Ovary (tissue), 9 donors: ENCODE measurements around the gene ACTRT3. TPM values are rescaled to one million over a fixed set of nuclear protein-coding genes. Genes with fewer than 3 reads are reported as not detected.

Experiments
- DNase-seq, 5 donors: peaks; one replicate each; pipeline ENCODE4 v3.0.0-alpha.2; 2019 to 2020
- H3K27ac ChIP-seq, 2 donors: fragments of 200-600 bp; one replicate each; pipeline versions ENCODE4 v1.5.1 to v1.8.0; 2019 to 2022
- H3K27me3 ChIP-seq: fragments of 200-600 bp; one replicate; pipeline ENCODE4 v1.8.0; 2022
- H3K36me3 ChIP-seq: fragments of 200-600 bp; sonication (generic); one replicate; pipeline ENCODE4 v1.5.1; 2019
- H3K4me1 ChIP-seq: one replicate; pipeline ENCODE4 v1.8.1; 2013; ENCODE audit warnings: mild to moderate bottlenecking, moderate library complexity; ENCODE audit not compliant: insufficient read depth
- H3K4me3 ChIP-seq: fragments of 200-600 bp; sonication (generic); one replicate; pipeline ENCODE4 v1.5.1; 2017
- H3K9me3 ChIP-seq, 2 donors: fragments of 200-600 bp in 1 of 2; sonication (generic) in 1 of 2; one replicate each; pipeline versions ENCODE4 v1.5.1 to v1.8.1; 2013 to 2019; ENCODE audit warnings: mild to moderate bottlenecking in 1 of 2, moderate library complexity in 1 of 2
- EP300 ChIP-seq: sonication (generic); formaldehyde crosslinking; IDR thresholded peaks from one replicate; pipeline ENCODE4 v1.6.1; 2017; ENCODE audit warnings: antibody characterized with exemption
- POLR2A ChIP-seq: fragments of 450-650 bp; IDR thresholded peaks from one replicate; pipeline ENCODE4 v1.6.1; 2017; ENCODE audit warnings: antibody characterized with exemption, mild to moderate bottlenecking, moderate library complexity
- WGBS, 3 donors: extraction: QIAGEN DNeasy Blood & Tissue Kit in 1 of 3; methylation state at CpG; one replicate each; pipeline versions ENCODE4 v1.1.5 to v1.1.7; 2013 to 2017; 5-methylcytosine and 5-hydroxymethylcytosine counted together
- intact Hi-C, 4 donors: fragments of 100-400 bp; cut with DNase I; formaldehyde crosslinking; loops; one replicate each; pipeline versions ENCODE4 v1.11.0 to v1.15.1; 2022 to 2023
- polyA plus RNA-seq, 2 donors: library from polyadenylated mRNA; stranded (reverse); fragments of 200-250 nt in 1 of 2; fragments of 350-450 nt in 1 of 2; fragmentation: Illumina TruSeq in 1 of 2; extraction: RNeasy Lipid Tissue Mini Kit (QIAGEN cat#74804) in 1 of 2; gene quantifications; one replicate each; pipeline ENCODE4 v1.2.3, GENCODE V29; 2013 to 2014
- total RNA-seq, 7 donors: library from RNA; depleted of rRNA in 2 of 7; stranded (reverse); fragments of >200 nt in 2 of 7; fragmentation: NEBNext Ultra II Directional in 3 of 7; extraction: Animal tissue kit (Norgen Biotek cat#: 25700) in 3 of 7; gene quantifications; one replicate each; pipeline versions ENCODE4 v1.1.0 to v1.2.4, GENCODE V29; 2016 to 2023
- TF ChIP-seq, protein P1 (sequence below), 3 donors: fragments of 450-650 bp in 2 of 3; fragments of 200-600 bp in 1 of 3; IDR thresholded peaks; one replicate each; pipeline versions ENCODE4 v1.5.1 to v1.8.0; 2016 to 2022; ENCODE audit warnings: antibody characterized with exemption in 3 of 3, mild to moderate bottlenecking in 1 of 3
- donor health status: DM: no; HTN: no; CAD: no; lungs with moderate emphysema.
- donor health status: DM: no; HTN: no; CAD: no.
- donor health status: Bipolar disorder and iron deficiency.
- donor health status: DM: yes; HTN: yes; CAD: no.
- donor health status: DM: no; HTN: no; CAD: no.
- donor health status: DM: yes; HTN: yes; CAD: no.

The ACTRT3 gene
- total and polyA plus RNA-seq, 9 donors: 0.34 to 3.8 (median 2.5) TPM

GRCh38 chr3:169813757-169814517 is 44.6 kb upstream of the ACTRT3 start:
- no peak overlapping the region for H3K27ac ChIP-seq
- H3K27me3 ChIP-seq: no peaks in the 10 kb centered on the region
- DNase-seq: peak; percentile 26 to 39 (median 30)
- intact Hi-C loops: no loop called here
- TF ChIP-seq, protein P1, sequence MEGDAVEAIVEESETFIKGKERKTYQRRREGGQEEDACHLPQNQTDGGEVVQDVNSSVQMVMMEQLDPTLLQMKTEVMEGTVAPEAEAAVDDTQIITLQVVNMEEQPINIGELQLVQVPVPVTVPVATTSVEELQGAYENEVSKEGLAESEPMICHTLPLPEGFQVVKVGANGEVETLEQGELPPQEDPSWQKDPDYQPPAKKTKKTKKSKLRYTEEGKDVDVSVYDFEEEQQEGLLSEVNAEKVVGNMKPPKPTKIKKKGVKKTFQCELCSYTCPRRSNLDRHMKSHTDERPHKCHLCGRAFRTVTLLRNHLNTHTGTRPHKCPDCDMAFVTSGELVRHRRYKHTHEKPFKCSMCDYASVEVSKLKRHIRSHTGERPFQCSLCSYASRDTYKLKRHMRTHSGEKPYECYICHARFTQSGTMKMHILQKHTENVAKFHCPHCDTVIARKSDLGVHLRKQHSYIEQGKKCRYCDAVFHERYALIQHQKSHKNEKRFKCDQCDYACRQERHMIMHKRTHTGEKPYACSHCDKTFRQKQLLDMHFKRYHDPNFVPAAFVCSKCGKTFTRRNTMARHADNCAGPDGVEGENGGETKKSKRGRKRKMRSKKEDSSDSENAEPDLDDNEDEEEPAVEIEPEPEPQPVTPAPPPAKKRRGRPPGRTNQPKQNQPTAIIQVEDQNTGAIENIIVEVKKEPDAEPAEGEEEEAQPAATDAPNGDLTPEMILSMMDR (IDR thresholded peaks at IDR 0.05): no peak
- TF ChIP-seq EP300 (no peak), POLR2A (no peak)
- no peaks in the 10 kb centered on the region for H3K9me3 ChIP-seq
- no peaks in the 10 kb centered on the region for H3K4me1 ChIP-seq
- H3K36me3 ChIP-seq: no peaks in the 10 kb centered on the region
- WGBS, 3 donors: 62 to 68% (median 65%) methylated on average over 27 of the region's 27 CpGs
- H3K4me3 ChIP-seq: peak overlapping the region; percentile 73

- WGBS, 3 donors: 55 to 71% (median 56%) methylated on average over 8 of the region's 8 CpGs
- TF ChIP-seq POLR2A (no peak), EP300 (no peak)
- TF ChIP-seq, protein P1 (IDR thresholded peaks at IDR 0.05): no peak
- no peaks in the 10 kb centered on the region for H3K9me3 ChIP-seq
- H3K36me3 ChIP-seq: no peaks in the 10 kb centered on the region
- intact Hi-C loops: no loop called here
- peaks cover 2% of the 10 kb centered on the region for H3K4me1 ChIP-seq
- DNase-seq: no peak
- H3K27me3 ChIP-seq: no peaks in the 10 kb centered on the region
- H3K4me3 ChIP-seq: peak overlapping the region; percentile 73
- no peak overlapping the region for H3K27ac ChIP-seq
Measured at GRCh38 chr3:169813278-169813677, 43.9 kb upstream of the ACTRT3 start.

- 7 to 9% (median 7%) methylated on average over 40 to 56 of the region's 56 CpGs for WGBS, 3 donors
- TF ChIP-seq EP300: no peak
- H3K4me1 ChIP-seq: peaks cover 2% of the 10 kb centered on the region
- DNase-seq: peak; percentile 62 to 82 (median 71)
- H3K36me3 ChIP-seq: no peaks in the 10 kb centered on the region
- H3K27ac ChIP-seq: peak within 1 kb of the TSS; percentile 44 to 88
- no peaks in the 10 kb centered on the region for H3K9me3 ChIP-seq
- no peaks in the 10 kb centered on the region for H3K27me3 ChIP-seq
- H3K4me3 ChIP-seq: peak within 1 kb of the TSS; percentile 73
- intact Hi-C loops: no loop called here
Measured at GRCh38 chr3:169812332-169813235, 43.2 kb upstream of the ACTRT3 start, which contains the start of the genes LRRC34 and LRRIQ4. TSS of gene LRRC34 (minus strand) at chr3:169812904. CDS start at chr3:169812548, 356 bp downstream. TSS of gene LRRIQ4 (plus strand) at chr3:169812870. CDS start at chr3:169821922, 9,052 bp downstream.

DNA sequence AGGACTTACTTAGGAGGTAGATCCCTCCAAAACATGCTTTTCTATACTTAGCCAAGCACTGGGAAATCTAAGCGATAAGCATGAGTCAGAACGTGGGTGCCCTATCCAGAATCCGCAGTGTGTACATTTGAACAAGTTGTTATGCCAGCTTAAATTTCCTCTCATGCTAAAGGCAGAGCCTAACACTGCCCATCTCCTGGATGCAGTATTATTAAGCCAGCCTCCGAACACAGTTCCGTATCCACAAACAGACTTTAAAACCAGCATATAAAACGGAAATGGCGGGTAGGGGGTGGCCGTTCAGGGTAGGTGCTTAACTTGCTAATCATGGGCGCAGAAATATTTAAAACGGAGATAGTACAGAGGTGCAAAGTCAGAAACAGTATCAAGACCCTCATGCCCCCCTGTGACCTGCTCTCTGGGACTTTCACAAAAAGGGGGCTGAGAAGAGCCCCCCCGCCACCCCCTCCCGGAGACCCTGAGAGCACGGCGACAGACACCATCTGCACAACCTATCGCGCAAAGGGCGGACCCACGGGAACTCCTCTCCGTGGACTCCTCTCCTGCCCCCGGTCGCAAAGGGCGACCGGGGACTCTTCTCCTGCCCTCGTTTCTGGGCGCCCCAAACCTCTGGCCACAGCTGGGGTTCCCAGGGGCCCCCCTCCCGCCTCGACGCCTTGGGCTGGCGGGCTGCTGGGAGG is 42.4 kb upstream of the ACTRT3 start:
- TF ChIP-seq POLR2A: no peak
- no peak for TF ChIP-seq EP300
- TF ChIP-seq, protein P1 (IDR thresholded peaks at IDR 0.05): no peak
- no peaks in the 10 kb centered on the region for H3K27me3 ChIP-seq
- WGBS, 3 donors: 1 to 2% (median 1%) methylated on average over 29 of the region's 29 CpGs
- peaks cover 2% of the 10 kb centered on the region for H3K4me1 ChIP-seq
- no peaks in the 10 kb centered on the region for H3K36me3 ChIP-seq
- peak overlapping the region; percentile 44 to 88 for H3K27ac ChIP-seq
- DNase-seq: no peak
- intact Hi-C loops: no loop called here
- H3K9me3 ChIP-seq: no peaks in the 10 kb centered on the region
- peak overlapping the region; percentile 73 for H3K4me3 ChIP-seq
